Inflammatory macrophage treated with lipopolysaccharide for 1 hour (primary cell): ENCODE measurements around the gene RYR2.
"Not testable (repeated sequence)": the region's sequence is repeated elsewhere in the genome, so short reads cannot be mapped to it uniquely, and the experiment has no call there.

ENCODE experiments used
- DNase-seq, 2 donors: peaks; one replicate each; pipeline ENCODE4 v3.0.0-alpha.2; 2020 to 2022

Gene RYR2

DNA sequence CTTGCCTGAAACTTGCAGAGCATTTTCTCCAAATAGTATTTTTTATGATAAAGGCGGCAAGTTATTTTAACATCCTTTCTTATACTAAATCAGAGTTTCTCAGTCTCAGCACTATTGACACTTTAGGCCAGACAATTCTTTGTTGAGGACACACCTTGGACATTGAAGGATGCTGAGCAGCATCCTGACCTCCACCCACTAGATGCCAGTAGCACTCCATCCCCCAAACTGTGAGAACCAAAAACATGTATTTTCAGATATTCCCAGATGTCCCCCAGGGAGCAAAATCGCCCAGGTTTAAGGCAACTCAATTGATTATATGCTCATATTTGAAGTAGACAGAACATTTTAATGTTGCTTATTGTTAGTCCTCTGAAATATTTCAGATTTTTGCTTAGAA, 549.4 kb downstream of the RYR2 start:
- no peak for DNase-seq

DNA sequence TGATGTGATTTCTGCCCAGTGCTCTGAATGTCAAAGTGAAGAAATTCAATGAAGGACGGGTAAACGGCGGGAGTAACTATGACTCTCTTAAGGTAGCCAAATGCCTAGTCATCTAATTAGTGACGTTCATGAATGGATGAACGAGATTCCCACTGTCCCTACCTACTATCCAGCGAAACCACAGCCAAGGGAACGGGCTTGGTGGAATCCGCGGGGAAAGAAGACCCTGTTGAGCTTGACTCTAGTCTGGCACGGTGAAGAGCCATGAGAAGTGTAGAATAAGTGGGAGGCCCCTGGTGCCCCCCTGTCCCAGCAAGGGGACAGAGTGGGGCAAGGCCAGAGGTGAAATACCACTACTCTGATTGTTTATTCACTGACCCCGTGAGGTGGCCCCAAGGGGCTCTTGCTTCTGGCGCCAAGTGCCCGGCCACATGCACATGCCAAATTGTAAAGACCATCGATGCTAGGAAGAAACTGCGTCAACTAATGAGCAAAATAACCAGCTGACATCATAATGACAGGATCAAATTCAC, 561.1 kb downstream of the RYR2 start:
- not testable (repeated sequence) for DNase-seq

DNA sequence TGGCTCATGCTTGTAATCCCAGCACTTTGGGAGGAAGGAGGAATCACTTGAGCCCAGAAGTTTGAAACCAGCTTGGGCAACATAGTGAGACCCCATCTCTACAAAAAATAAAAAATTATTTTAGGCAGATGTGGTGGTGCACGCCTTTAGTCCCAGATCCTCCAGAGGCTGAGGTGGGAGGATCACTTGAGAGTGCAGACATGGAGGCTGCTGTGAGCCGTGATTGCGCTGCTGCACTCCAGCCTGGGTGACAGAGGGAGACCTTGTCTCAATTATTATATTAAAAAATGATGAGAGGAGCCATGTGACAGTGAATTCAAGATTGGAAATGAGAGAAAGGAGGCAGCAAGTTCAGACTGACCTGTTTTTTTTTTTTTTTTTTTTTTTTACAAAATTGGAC, 566.4 kb downstream of the RYR2 start:
- no peak for DNase-seq

DNA sequence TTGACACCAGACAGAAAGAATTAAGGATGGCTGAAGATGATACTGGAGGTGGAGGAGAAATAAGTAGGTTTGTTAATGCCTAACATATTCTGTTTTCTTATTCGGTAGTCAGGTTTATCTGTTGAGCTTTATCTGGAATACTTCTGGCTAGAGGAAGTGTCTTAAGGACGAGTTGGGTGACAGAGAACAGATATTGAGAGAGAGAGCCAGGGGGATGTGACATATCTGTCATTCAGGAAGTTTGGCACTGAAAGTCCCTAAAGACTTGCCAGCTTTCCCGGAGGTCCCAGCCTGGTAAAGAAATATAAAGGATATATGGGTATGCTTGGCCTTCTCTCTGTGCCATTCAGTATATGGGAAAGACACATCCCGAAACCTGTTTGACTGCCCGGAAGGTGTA, 568.2 kb downstream of the RYR2 start:
- DNase-seq, result no peak

DNA sequence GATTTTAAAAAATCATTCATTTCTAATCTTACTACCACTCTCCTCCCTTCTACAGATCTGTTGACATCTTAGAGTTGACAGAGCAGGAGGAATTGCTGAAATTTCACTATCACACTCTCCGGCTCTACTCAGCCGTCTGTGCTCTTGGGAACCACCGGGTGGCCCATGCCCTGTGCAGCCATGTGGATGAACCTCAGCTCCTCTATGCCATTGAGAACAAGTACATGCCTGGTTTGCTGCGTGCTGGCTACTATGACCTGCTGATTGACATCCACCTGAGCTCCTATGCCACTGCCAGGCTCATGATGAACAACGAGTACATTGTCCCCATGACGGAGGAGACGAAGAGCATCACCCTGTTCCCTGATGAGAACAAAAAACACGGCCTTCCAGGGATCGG, 572.0 kb downstream of the RYR2 start:
- no peak for DNase-seq

DNA sequence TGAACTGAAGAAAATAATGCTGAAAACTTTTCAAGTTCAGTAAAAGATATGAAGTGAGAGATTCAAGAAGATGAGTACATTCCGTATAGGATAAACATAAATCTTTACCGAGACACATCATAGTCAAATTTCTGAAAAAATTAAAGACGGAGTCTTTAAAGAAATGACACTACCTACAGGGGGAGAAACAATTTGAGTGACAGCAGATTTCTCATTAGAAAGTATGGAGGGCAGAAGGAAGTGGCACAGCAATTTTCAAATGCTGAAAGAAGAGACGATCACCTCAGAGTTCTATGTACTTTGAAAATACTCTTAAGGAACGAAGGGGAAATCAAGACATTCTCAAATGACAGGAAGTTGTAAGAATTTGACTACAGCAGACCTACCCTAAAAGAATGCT, 577.6 kb downstream of the RYR2 start:
- no peak for DNase-seq

DNA sequence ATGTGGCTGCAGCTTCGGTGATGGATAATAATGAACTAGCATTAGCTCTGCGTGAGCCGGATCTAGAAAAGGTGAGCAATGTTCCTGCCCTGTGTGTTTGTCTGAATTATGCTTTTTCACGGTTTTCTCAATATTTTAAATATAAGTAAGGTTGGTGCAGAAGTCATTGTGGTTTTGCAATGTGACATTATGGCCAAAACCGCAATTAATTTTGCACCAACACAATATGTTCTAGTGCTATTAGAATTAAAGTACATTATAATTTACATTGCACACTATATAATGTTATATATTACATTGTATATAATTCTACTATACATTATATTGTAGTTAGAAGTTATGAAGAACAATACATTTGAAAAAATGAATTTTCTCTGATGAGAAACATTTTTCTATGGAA, 592.9 kb downstream of the RYR2 start:
- no peak for DNase-seq

DNA sequence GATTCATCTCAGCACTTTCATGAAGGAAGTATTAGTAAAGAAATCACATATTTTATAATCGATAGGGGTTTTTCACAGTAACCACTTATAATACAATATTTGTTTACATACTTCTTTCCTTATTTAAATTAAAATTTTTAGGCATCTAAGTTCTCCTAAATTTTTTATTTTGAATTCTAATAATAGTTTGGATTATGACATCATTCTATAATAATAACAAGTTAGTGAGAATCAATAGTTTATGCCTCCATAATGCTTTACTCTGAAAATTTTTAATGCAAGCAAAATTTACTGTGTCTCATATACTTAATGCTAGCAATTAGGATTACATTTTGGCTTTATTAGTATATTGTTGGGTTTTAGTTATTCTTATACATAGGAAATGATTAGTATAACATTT, 596.6 kb downstream of the RYR2 start:
- no peak for DNase-seq

DNA sequence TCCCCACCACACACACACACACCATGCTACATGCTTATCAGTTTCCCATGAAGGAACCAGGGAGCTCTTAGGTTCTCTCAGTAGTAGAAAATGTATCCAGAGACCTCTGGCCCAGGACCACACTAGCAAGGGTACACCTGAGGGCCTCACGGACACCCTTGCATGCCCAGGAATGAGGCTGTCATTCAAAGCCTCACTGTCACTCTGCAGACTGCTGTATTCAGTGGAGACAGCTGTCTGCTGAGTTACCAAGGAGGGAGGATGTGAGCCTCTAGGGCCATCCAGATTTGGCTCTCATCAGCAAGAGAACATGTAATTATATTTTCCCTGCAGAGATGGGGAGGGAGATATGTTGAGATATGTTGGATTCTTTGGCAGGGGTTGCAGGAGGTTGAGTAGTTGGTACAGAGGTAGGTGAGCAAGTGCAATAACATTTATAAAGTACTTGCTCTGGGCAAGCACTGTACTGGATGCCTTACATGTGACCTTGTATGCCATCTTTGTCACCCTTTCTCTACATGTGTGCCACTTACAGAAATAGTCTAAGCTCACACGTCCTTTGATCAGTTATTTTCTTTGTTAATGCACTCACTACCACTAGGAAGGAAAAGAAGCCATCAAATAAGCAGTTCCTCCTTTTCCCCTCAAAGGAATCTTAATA, 598.2 kb downstream of the RYR2 start:
- DNase-seq, result no peak

DNA sequence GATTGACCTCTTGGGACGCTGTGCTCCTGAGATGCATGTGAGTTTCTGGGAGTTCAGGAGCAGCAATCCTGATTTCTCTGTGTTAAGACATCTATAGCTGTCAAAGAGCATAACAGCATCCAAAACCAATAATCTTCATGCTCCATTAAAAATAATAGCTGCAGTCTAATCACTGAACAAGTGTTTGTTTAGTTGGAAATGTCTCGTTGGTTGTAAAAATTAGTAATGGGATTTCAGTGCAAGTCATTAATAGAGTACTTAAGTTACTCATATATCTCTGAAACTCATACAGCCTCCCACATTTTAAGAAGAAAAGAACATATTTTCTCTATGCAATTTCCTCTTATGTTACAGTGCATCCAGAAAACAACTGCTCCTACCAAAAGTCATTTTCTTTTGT, 599.0 kb downstream of the RYR2 start:
- no peak for DNase-seq

DNA sequence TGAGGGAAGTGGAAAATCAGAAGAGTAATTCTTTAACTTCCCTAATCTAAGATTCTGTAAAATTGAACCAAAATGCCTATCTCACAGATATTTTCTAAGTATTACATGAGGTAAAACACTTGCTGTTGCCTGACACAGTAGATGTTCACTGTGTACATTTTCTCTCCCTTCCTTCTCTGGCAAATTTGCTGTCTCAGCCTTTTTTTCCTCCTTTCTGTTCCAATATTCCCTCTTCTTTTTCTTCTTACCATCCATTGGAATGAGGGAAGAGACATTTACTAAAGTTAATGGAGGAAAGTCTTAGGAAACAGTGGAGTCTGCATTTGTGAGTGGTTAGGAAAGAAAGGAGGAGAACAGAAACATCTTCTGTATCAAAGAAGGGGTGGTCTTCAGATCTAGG, 608.8 kb downstream of the RYR2 start:
- no peak for DNase-seq

DNA sequence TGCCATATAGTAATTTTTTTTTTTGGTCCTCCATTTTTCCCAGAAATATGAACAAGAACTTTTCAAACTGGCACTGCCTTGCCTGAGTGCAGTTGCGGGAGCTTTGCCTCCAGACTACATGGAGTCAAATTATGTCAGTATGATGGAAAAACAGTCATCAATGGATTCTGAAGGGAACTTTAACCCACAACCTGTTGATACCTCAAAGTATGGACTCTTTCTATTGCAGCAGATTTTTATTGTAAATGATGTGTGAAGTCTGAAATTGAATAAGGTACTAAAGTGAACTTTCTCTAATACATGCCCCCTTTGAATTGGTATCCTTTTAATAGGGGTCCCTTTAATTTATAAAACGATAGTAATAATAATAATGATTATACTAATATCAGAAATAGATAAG, 613.8 kb downstream of the RYR2 start:
- no peak for DNase-seq

DNA sequence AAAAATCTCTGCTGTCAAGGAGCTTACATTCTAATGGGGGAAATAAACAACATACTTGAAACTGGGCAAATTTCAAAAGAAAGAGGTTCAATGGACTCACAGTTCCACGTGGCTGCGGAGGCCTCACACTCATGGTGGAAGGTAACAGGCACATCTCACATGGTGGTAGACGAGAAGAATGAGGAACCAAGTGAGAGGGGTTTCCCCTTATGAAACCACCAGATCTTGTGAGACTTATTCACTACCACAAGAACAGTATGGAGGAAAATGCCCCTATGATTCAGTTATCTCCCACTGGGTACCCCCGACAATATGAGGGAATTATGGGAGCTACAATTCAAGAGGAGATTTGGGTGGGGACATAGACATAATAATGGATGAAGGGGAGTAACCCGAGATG, 622.4 kb downstream of the RYR2 start:
- DNase-seq, result peak in 1 of 2 donors; percentile 25

DNA sequence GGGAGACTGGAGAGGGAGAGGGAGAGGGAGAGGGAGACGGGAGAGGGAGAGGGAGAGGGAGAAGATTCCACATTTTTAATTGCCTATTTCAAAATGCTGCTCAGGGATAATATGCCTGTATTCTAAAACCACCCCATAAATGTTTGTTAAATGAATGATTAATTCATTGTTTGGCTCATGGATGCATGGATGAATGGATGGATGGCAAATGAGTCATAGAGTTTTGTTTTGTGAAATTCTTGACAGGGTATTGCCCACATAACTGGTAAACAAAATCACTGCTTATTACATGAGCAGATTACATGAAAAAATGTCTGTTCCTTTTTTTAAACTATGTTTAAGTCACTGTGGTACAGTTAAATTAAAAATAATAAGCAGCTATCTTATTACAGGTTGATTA, 628.3 kb downstream of the RYR2 start:
- no peak for DNase-seq

DNA sequence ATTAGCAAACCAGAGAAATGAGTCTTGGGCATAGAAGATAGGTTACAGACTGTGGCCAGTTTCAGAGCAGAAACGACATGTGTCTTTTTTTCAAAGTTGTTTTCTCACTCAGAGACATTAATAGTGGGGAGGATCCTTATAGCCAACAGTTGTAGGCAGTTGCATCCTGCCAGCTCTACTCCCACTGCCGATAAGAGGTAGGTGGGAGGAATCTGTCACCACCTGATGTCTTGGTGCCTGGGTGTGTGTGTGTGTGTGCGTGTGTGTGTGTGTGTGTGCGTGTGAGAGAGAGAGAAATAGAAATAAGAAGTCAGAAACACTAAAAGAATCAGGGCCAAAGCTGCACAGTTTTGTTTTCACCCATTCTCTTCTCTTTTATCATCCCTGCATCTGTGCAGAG, 629.3 kb downstream of the RYR2 start:
- no peak for DNase-seq

DNA sequence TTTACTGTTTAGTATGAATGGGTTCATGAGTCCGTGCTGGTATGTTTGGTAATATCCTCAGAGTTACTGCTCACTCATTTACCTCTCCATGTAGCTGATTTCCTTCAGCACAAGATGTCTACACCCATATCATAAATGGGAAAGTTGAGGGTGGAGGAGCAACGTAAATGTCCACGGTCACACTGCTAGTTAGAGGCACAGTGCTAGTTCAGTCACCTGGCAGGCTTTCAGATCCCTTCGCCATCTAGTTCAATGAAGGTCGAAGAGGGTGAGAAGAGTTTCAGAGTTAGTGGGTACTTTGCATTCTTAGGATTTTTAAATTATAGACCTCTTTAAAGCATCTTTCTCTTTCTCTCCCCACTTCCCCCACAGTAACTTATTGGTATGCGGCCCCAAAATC, 630.0 kb downstream of the RYR2 start:
- DNase-seq, result no peak

DNA sequence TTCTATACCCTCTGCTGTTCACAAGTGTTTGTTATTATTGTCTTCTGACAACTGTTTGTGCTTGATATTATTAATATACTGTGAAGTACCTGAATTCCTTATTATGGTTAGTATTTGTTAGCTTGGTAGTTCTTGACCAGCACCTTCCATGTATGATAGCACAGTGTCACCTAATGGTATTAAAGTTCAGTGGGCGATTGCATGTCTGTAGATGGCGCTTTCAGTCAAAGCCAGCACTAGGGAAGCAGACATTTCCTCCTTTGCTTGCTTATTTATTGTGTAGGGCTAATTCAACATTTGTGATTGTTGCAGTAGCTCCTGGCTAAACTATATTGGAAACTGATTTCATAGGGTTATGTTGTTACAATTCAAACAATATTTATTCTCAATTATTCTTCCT, 630.8 kb downstream of the RYR2 start:
- no peak for DNase-seq

DNA sequence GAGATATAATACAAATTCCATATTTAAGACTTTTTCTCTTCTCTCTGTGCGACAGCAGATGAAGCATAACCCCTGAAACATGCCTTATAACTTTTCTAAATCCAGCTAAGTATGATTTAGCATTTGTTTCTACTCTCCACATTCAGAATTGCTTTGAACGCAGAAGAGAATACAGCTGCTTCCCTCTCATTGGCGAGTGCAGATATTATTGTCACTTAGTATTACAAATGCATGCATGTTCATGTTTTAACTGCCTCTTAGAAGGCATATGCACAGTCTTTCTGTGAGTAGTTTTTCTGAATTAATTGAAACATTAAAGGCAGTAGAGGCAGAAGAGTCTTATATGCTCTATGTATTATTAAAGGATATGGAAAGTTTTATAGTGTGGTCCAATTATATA, 631.6 kb downstream of the RYR2 start:
- no peak for DNase-seq

DNA sequence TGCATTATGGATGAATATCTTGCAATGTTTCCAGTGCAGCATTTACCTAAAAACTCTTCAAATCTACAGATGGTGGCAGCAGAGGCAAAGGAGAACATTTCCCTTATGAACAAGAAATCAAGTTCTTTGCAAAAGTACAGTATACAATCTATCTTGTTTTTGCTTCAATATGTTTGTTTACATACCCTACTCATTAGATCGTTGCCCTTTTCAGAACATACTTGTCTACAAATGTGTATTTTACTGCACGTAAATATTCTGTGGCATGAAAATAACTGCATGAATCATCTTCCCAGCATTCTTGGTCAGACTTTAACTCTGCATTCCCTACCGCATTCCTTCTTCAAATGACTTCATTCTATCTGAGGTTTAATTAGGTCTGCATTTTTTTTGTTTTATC, 636.0 kb downstream of the RYR2 start:
- DNase-seq, result no peak

DNA sequence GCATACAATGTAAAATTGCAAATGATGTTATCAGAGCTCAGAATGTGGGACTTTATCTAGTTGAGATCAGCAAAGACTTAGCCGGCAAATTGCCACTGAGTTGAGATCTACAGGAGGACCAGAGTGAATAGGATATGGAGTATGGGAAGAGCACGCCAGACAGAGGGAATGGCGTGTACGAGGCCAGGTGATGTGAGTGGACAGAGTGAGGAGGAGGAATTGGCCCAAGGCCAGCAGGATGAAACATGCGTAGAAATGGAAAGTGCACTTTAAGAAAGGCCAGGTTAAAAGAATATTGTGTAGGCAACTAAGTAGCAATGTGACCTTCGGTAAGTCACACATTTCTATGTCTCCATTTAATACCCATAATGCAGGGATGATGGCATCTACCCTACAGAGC, 637.7 kb downstream of the RYR2 start:
- no peak for DNase-seq

DNA sequence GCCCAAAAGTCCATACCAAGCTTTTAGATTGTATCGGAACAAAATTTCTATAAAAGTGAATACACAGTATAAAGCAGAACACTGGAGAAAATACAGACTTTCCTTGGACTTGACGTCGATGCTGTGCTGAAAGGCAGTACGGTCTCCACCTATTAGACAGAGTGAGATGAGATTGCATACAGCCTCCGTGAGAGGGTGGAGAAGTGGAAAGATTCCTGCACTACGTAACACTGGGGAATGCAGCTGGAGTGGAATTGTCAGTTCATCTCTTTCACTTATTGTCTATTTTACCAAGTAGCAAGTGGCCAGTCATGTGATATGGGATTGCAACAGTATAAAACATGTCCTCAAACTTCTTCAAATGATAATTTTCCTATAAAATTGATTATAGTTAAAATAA, 639.2 kb downstream of the RYR2 start:
- DNase-seq, result no peak

DNA sequence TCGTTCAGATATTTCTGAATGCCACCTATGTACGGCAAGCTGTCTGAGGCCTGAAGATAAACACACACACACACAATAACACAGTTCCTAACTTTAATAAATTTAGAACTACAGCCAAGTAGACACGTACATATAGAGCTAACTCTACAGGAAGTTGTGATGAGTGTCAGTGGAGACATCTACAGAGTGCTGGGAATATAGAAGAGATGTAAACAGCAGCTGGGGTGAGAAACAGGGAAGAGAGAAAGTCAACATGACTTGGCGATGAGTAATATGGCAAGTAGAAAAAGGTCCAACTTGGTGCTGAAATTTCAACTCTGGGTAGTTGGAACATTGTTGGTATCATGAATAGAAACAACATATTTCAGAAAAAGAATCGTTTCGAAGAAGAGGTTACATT, 642.3 kb downstream of the RYR2 start:
- DNase-seq, result no peak

DNA sequence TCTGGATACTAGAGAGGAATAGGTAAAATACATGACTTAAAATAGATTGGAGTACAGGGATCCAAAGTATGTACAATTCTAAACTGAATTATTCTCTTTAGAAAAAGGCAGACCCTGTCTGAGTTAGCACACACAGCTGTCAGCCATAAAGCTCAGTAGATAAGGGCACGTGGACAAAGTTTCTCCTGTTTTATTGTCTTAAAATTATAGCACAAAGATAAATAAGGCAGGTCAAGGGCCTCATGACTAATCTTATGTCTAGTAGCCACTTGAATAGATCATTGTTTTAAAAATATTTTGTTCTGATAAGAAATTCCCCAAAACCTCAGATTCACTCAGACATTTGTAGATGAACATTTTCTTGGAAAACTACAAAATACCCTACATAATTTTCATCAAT, 643.6 kb downstream of the RYR2 start:
- no peak for DNase-seq

DNA sequence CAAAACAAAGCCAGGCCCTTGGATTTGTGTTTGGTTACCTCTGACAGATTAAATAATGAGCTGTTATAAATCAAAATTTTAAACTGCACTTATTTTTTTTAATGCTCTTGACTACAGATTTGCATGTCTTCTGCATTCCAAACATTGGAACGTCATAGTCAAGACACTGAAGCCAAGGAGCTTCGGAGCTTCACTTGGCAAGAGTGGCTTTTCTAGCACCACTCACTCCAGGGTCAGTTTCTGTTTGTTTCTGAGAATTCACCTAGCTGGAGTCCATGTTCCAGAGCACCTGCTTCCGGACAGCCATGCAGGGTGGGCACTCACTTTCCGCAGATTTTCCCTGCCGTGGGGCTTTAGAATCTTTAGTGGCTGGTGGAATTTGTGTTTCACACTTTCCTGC, 645.8 kb downstream of the RYR2 start:
- DNase-seq, result no peak

DNA sequence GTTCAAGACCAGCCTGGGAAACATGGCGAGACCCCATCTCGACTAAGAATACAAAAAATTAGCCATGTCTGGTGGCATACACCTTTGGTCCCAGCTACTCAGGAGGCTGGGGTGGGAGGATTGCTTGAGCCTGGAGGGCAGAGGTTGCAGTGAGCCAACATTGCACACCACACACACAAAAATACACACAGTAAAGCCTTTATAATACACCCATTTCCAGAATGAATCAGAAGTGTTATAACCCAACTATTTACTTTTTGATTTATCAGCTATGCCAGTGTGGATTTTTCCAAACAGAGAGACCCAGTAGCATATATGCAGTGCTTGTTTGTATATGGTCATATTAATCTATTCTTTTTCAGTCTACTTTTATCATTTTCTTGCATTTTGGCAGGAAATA, 648.7 kb downstream of the RYR2 start:
- no peak for DNase-seq

DNA sequence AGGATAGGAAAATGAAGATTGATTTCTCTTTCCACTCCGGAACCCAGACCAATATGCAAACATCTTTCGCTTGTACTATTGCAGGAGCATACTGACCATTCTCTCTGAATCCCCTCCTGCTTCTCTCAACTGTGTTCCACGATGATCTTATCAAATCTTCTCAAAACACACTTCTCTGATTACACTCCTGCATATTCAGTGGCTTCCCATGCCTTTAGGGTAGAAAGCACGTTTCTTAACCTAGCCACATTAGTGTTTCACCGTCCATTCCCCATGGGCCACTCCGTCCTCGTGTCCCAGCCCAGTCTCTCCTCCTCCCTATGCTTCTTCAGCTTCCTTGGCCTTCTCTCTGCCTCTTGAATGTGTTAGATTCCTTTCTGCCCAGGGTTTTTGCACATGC, 650.3 kb downstream of the RYR2 start:
- DNase-seq, result no peak
